HG02943 (cell line): Measurements from ENCODE around the gene ALMS1.
"Not testable (repeated sequence)": the region's sequence is repeated elsewhere in the genome, so short reads cannot be mapped to it uniquely, and the experiment has no call there.

ENCODE experiments used
- ATAC-seq: cut with Tn5 transposase; IDR thresholded peaks from one replicate; pipeline ENCODE4 v1.9.1; 2021; ENCODE audit warnings: mild to moderate bottlenecking, low read depth, moderate library complexity; ENCODE audit not compliant: unreplicated experiment

The ALMS1 gene

DNA sequence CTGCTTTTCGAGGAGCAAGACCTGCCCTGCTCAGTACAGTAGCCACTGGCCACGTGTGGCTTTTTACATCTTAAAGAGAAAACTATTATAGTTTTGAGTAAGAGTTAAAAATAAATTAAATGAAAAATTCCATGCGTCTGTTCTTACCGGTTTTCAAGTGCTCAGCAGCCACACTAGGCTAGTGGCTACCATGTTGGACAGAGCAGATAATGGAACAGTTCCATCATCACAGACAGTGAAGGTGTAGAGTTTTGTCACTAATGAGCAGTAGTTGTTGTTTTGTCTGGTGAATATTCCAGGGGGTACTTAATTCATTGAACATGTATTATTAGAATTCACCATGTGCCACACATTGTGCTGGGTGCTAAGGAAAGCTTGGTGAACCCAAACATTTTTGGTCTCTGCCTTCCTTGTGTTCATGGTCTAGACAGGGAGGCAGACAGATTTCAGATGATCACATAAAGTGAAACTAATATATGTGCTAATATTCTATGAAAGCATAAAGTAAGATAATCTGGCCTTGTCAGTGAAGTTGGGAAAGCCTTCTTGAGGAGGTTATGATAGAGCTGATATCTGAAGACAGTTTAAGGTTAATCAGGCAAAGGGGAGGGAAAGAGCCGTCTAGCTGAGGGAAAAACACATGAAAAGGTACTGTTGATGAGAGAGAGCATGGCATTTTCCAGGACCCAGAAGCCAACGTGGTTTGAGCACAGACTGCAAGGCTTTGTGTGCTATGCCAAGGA, 1.4 kb downstream of the ALMS1 start:
- no peak for ATAC-seq

DNA sequence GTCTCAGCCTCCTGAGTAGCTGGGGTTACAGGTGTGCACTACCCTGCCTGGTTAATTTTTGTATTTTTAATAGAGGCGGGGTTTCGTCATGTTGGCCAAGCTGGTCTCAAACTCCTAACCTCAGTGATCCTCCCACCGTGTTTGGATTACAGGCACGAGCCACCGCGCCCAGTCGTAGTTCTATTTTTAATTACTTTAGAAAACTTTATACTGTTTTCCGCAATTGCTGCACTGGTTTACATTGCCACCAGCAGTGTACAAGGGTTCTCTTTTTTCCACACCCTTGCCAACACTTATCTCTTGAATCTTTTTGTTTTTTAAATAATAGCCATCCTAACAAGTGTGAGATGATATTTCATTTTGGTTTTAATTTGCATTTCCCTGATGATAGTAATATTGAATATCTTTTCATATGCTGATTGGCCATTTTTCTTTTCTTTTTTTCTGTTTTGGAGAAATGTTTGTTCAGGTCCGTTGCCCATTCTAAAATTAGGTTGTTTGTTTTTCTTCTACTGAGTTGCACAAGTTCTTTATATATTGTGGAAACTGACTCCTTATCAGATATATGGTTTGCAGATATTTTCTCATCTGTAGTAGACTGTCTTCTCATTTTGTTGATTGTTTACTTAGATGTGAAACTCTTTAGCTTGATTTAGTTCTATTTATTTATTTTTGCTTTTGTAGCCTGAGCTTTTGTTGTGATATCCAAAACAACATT, 16.9 kb downstream of the ALMS1 start:
- no peak for ATAC-seq

DNA sequence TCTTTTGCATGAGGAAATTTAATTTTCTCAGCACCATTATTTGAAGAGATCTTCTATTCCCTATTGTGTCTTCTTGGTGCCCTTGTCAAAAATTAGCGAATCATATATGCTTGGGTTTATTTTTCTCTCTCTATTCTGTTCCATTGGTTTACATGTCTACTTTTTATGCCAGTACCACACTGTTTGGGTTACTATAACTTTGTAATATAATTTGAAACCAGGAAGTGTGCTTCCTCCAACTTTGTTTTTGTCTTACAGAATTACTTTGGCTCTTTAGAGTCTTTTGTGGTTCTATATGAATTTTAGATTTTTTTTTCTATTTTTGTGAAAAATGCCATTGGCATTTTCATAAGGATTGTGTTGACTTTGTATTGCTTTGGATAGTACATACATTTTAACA, 17.6 kb downstream of the ALMS1 start:
- ATAC-seq, result no peak

DNA sequence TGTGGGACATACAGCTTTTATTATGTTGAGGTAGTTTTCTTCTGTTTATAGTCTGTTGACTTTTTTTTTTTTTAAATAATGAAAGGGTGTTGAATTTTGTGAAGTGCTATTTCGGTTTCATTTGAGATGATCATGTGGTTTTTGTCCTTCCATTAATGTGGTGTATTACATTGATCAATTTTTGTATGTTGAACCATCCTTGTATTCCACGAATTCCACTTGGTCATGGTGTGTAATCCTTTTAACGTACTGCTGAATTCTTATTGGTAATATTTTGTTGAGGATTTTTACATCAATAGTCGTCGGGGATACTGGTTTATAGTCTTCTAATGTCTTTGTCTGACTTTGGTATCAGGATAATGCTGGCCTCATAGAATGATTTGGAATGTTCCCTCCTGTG, 18.8 kb downstream of the ALMS1 start:
- ATAC-seq, result no peak

- no peak for ATAC-seq
Measured at GRCh38 chr2:73406996-73407395, 21.4 kb downstream of the ALMS1 start.

GRCh38 chr2:73408198-73408597, 22.6 kb downstream of the ALMS1 start:
- peak; percentile 75 for ATAC-seq

- no peak for ATAC-seq
Measured at GRCh38 chr2:73414696-73415095, 29.1 kb downstream of the ALMS1 start.

DNA sequence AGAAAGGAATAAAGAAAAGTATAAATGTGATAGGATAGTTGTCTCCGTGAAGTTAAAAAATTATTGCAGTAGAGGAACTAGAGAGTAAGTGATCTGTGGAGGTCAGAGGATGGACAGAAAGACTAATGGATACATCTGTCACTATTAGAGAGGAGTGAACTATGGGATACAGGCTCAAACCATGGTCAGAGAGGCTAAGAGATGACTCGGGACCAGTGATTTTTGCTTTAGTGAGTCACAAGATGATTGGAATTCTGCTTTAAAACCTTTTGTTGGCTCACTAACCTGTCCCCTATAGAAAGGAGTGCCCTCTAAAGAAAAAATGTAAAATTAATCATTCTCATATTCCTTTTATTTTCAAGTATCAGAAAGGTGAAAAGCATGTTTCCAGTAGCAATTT, 30.3 kb downstream of the ALMS1 start:
- no peak for ATAC-seq

DNA sequence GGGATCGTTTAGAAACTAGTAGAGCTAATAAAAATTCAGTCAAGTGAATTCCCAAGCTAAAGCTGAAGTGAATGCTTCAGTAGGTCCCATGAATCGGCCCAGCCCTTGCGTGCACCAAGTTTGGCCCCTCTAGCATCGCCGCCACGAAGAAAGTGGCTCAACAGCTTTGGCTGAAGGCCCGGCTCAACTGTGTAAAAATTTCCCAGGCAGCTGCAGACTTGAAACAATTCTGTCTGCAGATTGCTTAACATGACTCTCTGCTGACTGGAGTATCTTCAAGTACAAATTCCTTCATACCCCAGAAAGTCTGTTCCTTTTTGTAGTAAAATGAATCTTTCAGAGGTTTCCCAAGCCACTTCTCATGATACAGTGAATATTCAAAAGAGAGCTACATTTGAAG, 32.7 kb downstream of the ALMS1 start:
- ATAC-seq, result no peak

DNA sequence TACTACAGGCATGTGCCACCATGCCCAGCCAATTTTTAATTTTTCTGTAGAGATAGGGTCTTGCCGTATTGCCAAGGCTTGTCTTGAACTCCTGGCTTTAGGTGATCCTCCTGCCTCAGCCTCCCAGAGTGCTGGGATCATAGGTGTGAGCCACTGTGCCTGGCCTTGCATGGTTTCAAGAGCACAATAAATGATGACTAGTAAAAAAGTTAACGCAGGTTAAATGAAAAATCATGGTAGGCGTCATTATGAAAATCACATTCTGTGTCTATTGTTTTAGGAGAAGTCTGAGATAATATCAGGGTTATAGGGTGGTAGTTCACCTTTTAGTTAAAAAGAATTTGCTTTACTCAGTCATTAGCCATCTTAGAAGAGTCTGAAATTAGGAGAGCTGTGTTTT, 38.3 kb downstream of the ALMS1 start:
- no peak for ATAC-seq

DNA sequence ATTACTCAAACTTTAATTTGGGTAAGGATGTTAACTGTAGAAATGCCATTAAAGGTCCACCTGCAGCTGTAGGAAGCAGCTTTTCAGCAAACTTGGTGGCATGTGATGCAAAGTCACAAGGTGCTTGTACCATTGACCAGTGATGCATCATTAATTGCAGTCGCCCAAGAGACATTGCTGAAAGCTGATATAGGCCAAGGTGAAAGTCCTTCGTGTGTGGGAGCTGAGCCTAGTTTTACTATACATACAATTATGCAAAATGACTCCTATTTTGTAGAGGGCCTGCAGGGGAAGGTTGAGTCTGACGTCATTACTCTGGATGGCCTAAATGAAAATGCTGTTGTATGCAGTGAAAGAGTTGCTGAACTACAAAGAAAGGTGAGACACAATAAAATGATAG, 40.5 kb downstream of the ALMS1 start:
- ATAC-seq, result no peak

- no peak for ATAC-seq
Measured at GRCh38 chr2:73436019-73436418, 50.4 kb downstream of the ALMS1 start.

DNA sequence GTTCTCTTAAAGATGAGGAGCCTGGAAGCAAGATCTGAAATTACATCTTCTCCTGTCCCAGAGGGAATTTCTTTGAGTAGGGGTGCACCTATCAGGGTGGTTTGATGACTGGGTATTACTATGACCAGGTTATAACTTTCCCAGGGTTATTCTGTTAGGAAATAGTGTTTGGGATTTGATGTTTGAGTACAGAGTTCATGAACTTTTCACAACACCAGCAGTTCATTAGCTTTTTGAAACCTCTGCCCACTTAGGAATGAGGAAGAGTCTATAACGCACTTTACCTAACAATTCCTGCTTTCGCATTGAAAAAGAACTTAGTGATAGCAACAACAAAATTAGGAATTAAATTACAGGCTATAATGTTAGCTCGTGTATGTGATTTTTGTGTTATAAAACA, 58.6 kb downstream of the ALMS1 start:
- ATAC-seq, result no peak

- no peak for ATAC-seq
Measured at GRCh38 chr2:73448856-73449255, 63.2 kb downstream of the ALMS1 start.

DNA sequence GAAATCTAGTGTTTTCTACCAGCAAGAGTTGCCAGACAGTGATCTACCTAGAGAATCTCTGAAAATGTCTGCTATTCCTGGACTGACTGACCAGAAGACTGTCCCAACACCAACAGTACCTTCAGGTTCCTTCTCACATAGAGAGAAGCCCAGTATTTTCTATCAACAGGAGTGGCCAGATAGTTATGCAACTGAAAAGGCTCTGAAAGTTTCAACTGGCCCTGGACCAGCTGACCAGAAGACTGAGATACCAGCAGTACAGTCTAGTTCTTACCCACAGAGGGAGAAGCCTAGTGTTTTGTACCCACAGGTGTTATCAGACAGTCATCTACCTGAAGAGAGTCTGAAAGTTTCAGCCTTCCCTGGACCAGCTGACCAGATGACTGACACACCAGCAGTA, 63.8 kb downstream of the ALMS1 start:
- ATAC-seq, result no peak

- ATAC-seq, result peak; percentile 96
Measured at GRCh38 chr2:73451263-73451972, 65.8 kb downstream of the ALMS1 start.

DNA sequence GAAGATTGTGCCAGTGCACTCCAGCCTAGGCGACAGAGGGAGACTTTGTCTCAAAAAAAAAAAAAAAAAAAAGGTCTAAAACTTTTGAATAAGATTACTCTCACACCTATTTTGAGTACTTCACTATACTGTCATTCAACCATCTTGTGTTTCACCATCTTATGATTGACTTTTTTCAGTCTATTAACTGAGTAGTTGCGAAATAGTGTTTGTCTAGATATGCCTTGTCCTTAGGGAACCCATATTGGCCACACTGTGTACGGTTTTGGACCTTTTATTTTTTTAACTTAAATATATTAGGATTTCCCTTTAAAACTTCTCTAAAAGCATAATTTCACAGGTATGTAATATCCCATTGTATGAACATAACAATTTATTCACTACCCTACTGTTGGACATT, 72.3 kb downstream of the ALMS1 start:
- ATAC-seq, result no peak

- ATAC-seq, result not testable (repeated sequence)
Measured at GRCh38 chr2:73462388-73462787, 76.8 kb downstream of the ALMS1 start.

DNA sequence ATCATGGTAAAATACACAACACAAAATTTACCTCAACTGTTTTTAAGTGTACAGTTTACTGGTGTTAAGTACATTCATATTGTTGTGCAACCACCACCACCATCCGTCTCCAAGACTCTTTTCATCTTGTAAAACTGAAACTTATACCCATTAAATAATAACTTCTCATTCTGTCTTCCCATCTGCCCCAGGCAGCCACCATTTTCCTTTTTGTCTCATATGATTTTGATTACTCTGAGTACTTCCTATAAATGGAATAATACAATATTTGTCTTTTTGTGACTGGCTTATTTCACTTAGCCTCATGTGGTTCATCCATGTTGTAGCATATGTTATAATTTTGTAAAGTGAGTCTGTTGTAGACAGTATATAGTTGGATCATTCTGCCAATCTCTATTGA, 82.7 kb downstream of the ALMS1 start:
- ATAC-seq, result no peak

- not testable (repeated sequence) for ATAC-seq
Measured at GRCh38 chr2:73483874-73484273, 98.2 kb downstream of the ALMS1 start.

- no peak for ATAC-seq
Measured at GRCh38 chr2:73487112-73487657, 101.5 kb downstream of the ALMS1 start.
